NCI-H1092 (cell line): Measurements from ENCODE around the gene NKD2.
"Not testable (repeated sequence)": the region's sequence is repeated elsewhere in the genome, so short reads cannot be mapped to it uniquely, and the experiment has no call there.

Source experiments
- DNase-seq: peaks from one replicate; lab custom pipeline; 2025; lab: John Stamatoyannopoulos, UW

Gene NKD2

GRCh38 chr5:1000831-1001230 lies 7.8 kb upstream of the NKD2 start:
- not testable (repeated sequence) for DNase-seq

GRCh38 chr5:1001406-1002270 lies 7.0 kb upstream of the NKD2 start:
- no peak for DNase-seq

- no peak for DNase-seq
Measured at GRCh38 chr5:1002271-1002546, 6.4 kb upstream of the NKD2 start.

- no peak for DNase-seq
Measured at GRCh38 chr5:1002836-1003235, 5.8 kb upstream of the NKD2 start.

- no peak for DNase-seq
Measured at GRCh38 chr5:1003296-1003937, 5.2 kb upstream of the NKD2 start.

GRCh38 chr5:1004461-1005248 lies 3.9 kb upstream of the NKD2 start:
- no peak for DNase-seq

- no peak for DNase-seq
Measured at GRCh38 chr5:1005249-1005851, 3.3 kb upstream of the NKD2 start.

- no peak for DNase-seq
Measured at GRCh38 chr5:1005904-1006655, 2.5 kb upstream of the NKD2 start.

GRCh38 chr5:1006656-1007071 lies 1.9 kb upstream of the NKD2 start:
- DNase-seq, result no peak

GRCh38 chr5:1007221-1007680 lies 1.4 kb upstream of the NKD2 start:
- no peak for DNase-seq

GRCh38 chr5:1007681-1008450 lies 736 bp upstream of the NKD2 start:
- DNase-seq, result no peak

- no peak for DNase-seq
Measured at GRCh38 chr5:1009359-1010180, 968 bp downstream of the NKD2 start.

- no peak for DNase-seq
Measured at GRCh38 chr5:1010181-1010510, 1.5 kb downstream of the NKD2 start.

GRCh38 chr5:1010641-1011046 lies 2.0 kb downstream of the NKD2 start:
- DNase-seq, result no peak

- DNase-seq, result no peak
Measured at GRCh38 chr5:1011226-1011631, 2.6 kb downstream of the NKD2 start.

- DNase-seq, result no peak
Measured at GRCh38 chr5:1011741-1012312, 3.2 kb downstream of the NKD2 start.

- no peak for DNase-seq
Measured at GRCh38 chr5:1012313-1012841, 3.8 kb downstream of the NKD2 start.

- no peak for DNase-seq
Measured at GRCh38 chr5:1012900-1013237, 4.3 kb downstream of the NKD2 start.

GRCh38 chr5:1013238-1013947 lies 4.8 kb downstream of the NKD2 start:
- no peak for DNase-seq
